ENCODE measurements around the gene STRC.
"Not testable (repeated sequence)": the region's sequence is repeated elsewhere in the genome, so short reads cannot be mapped to it uniquely, and the experiment has no call there.

STRC gene

DNA sequence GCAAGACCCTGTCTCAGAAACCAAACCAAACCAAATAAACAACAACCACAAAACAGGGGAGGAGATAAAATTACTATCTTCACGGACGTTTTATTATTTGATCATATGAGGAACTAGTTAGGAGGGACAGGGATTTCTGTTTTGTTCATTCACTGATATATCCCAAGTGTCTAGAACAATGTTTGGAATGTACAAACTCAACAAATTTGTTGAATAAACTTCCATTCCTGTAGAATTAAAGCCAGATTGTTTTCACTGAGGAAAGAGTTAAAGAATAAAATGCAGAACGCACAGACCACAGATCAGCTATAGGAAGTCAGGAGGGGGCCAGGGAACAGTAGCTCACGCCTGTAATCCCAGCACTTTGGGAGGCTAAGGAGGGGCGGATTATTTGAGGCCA is 6.5 kb upstream of the STRC start:
- Histone ChIP-seq H3K27me3 (peaks cover 0 to 9% of the 10 kb centered on the region in 2 donors), H3K4me3 (no peak overlapping the region), H3K27ac (no peak overlapping the region), H3K9me3 (no peaks in the 10 kb centered on the region), H3K36me3 (no peaks in the 10 kb centered on the region), H3K4me1 (no peaks in the 10 kb centered on the region)
- intact Hi-C loops (cut with DNase I; ENCODE audit: low total_unique reads): no loop called here
- TF ChIP-seq, protein P1, sequence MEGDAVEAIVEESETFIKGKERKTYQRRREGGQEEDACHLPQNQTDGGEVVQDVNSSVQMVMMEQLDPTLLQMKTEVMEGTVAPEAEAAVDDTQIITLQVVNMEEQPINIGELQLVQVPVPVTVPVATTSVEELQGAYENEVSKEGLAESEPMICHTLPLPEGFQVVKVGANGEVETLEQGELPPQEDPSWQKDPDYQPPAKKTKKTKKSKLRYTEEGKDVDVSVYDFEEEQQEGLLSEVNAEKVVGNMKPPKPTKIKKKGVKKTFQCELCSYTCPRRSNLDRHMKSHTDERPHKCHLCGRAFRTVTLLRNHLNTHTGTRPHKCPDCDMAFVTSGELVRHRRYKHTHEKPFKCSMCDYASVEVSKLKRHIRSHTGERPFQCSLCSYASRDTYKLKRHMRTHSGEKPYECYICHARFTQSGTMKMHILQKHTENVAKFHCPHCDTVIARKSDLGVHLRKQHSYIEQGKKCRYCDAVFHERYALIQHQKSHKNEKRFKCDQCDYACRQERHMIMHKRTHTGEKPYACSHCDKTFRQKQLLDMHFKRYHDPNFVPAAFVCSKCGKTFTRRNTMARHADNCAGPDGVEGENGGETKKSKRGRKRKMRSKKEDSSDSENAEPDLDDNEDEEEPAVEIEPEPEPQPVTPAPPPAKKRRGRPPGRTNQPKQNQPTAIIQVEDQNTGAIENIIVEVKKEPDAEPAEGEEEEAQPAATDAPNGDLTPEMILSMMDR (IDR thresholded peaks at IDR 0.05): no peak
- no peak for DNase-seq

DNA sequence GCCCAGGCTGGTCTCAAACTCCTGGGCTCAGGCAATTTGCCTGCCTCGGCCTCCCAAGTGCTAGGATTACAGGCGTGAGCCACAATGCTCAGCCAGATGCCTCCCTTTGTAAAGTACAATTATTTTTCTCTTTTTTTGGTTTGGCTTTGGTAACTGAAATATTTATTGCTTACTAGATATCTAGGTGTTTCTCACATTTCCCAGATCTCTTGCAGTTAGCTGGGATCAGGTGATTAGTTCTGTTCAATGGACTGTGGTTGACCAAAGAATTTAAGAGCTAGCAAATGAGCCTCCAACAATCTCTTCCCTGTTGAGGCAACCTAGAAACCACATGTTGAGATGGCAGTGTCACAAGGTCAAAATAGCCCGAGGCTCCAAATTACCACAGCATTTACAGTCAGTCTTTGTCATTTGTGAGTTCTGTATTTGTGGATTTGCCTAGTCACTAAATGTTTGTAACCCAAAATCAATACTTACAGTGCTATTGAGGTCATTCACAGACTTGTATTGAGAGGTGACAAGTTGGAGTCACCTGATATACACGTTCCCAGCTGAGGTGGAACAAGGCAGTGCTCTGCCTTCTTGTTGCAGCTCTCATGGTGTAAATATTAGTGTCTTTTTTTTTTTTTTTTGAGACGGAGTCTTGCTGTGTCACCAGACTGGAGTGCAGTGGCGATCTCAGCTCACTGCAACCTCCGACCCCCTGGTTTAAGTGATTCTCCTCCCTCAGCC is 3.6 kb upstream of the STRC start:
- intact Hi-C loops (cut with DNase I; ENCODE audit: low total_unique reads); H3K4me1 ChIP-seq; H3K4me3 ChIP-seq; DNase-seq; H3K9me3 ChIP-seq; H3K27ac ChIP-seq; H3K36me3 ChIP-seq: not testable (repeated sequence)
- peaks cover 0 to 16% of the 10 kb centered on the region in 2 donors for H3K27me3 ChIP-seq

DNA sequence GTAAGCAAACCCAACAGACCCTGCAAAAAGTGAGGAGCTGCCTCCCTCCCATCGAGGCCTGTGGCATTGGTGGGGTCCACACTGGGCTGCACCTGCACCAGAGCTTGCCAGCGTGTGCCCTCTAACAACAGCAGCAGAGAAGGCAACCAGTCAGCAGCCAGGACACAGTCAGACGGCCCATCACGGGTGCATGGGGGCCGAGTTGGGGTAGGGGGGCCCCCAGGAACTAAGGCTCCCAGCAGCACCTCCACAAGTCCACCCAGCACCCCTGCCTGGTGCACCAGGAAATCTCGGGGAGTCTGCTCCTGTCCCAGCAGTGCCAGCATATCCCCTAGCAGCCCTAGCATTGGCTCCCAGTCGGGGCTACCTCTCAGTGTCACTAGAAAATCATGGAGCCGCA is 850 bp downstream of the STRC start:
- intact Hi-C loops (cut with DNase I; ENCODE audit: low total_unique reads); DNase-seq; H3K9me3 ChIP-seq; H3K4me1 ChIP-seq; H3K36me3 ChIP-seq; H3K4me3 ChIP-seq; H3K27ac ChIP-seq: not testable (repeated sequence)
- peaks cover 0 to 10% of the 10 kb centered on the region in 2 donors for H3K27me3 ChIP-seq

DNA sequence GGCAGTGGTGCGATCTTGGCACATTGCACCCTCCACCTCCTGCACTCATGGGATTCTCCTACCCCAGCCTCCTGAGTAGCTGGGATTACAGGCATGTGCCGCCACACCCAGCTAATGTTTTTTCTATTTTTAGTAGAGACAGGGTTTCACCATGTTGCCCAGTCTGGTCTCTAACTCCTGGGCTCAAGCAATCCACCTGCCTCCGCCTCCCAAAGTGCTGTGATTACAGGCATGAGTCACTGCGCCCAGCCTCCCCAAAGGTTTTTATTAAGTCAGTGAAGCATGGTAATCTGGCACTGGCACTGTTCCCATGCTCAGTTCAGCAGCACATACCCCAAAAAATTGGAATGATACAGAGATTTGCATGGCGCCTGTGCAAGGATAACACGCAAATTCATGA is 16.4 kb downstream of the STRC start:
- H3K4me3 ChIP-seq; H3K4me1 ChIP-seq; H3K27ac ChIP-seq; intact Hi-C loops (cut with DNase I; ENCODE audit: low total_unique reads); H3K36me3 ChIP-seq; H3K27me3 ChIP-seq; DNase-seq; H3K9me3 ChIP-seq: not testable (repeated sequence)

DNA sequence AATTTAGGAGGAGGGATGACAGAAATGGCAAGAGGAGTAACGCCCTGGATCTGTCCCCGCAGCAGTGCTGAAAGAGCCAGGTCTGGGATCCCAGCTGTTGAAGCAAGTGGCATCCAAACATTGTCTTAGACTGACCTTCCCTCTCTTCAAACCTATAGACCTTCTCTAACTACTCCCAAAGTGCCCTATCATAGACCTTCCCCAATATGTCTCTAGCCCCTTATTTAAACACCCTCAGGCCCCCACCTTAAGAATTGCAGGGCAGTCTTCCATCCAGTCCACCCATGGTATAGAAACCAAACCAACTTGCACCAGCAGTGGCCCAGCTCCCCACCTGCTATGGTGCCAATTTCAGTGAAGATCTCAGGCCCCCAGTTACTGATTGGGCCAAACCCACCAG is 18.4 kb downstream of the STRC start:
- H3K4me3 ChIP-seq; H3K27ac ChIP-seq; H3K36me3 ChIP-seq; H3K9me3 ChIP-seq; H3K27me3 ChIP-seq; H3K4me1 ChIP-seq; intact Hi-C loops (cut with DNase I; ENCODE audit: low total_unique reads); DNase-seq: not testable (repeated sequence)

DNA sequence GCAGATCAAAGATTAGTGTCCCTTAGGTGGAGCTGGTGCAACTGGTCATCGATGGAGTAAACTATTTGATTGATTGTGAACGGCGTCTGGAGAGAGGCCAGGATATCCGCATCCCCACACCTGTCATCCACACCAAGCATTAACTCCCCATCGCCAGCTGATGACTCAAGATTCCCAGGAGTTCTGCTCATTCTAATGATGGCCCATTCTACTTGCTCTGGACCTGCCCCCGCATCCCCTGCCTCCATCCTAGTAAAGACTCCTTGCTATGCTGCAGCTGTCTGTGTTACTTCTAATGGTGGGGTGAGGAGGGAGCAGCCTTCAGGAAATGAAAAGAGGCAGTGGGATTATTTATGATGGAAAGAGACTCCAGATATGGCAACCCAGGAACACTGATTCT is 19.5 kb downstream of the STRC start:
- H3K27me3 ChIP-seq; H3K27ac ChIP-seq; H3K36me3 ChIP-seq; DNase-seq; H3K9me3 ChIP-seq; H3K4me3 ChIP-seq; H3K4me1 ChIP-seq; intact Hi-C loops (cut with DNase I; ENCODE audit: low total_unique reads): not testable (repeated sequence)

DNA sequence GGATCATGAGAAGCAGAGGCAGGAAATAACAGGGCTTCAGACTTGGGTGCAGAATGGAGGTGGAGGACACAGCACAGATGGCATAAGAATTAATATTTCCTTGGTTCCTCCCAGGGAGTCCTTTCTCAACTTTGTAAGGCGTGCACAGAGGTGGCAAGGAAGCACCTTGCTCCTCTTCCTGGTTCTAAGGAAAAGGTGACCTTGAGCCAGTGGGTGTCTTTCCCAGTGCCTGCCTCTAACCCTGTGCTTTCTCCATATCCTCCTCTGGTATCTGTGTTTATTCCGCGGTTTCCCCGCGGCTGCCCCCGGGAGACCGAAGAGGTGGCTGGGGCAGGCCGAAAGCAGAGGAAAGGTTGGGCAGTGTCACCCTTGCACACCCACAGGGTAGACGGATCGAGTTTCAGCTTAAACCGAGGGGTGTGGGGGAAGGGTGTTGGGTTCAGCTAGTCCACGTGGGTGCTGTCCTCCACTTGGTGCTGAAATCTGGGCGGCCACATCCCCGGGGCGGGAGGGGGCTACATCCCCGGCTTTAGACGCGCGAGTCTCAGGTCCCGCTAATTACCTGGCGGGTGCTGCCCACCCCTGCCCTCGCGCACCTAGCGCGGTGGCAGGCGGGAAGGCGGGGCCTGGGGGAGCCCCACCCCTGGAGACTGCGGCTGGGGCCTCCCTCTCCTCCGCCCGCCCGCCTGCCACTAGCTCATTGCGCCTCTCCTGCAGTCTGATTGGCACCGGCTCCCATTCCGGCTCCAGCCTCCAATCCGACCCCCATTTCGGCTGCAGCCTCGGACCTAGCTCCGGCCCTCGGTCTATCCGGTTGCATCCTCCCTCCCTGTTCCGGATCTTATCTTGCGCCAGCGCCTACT is 25.0 kb downstream of the STRC start, which contains the start of gene CKMT1B:
Gene CKMT1B, plus strand, starts transcription at position 700 of the 863 bp plus-strand sequence. CDS start 192 bp downstream, outside the sequence.
- intact Hi-C loops (cut with DNase I; ENCODE audit: low total_unique reads); DNase-seq: not testable (repeated sequence)

DNA sequence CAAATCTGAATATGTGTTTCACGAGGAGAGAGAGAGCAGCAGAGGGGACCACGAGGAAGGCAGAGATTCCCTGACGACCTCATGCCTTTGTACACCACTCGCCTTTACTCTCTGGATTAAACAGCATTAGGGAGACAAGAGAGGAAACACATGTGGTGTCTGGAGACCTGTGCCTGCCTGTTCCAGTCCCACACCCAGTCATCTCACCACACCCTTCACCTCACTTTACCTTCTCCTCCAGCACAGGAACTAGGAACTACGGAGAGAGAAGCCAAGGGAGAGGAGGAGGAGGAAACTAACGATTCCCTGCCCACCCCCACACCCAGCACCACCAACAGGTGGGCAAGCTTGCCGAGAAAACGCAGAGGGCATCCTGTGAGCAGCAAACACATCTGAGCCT is 25.8 kb downstream of the STRC start:
- H3K4me1 ChIP-seq; DNase-seq; H3K4me3 ChIP-seq; H3K9me3 ChIP-seq; H3K36me3 ChIP-seq; intact Hi-C loops (cut with DNase I; ENCODE audit: low total_unique reads); H3K27ac ChIP-seq; H3K27me3 ChIP-seq: not testable (repeated sequence)

More for the DNA sequence above, 25.0 kb downstream of the STRC start, which contains the start of gene CKMT1B:
- not testable (repeated sequence) for H3K9me3 ChIP-seq, H3K27me3 ChIP-seq, H3K4me3 ChIP-seq, H3K27ac ChIP-seq, H3K4me1 ChIP-seq, H3K36me3 ChIP-seq

DNA sequence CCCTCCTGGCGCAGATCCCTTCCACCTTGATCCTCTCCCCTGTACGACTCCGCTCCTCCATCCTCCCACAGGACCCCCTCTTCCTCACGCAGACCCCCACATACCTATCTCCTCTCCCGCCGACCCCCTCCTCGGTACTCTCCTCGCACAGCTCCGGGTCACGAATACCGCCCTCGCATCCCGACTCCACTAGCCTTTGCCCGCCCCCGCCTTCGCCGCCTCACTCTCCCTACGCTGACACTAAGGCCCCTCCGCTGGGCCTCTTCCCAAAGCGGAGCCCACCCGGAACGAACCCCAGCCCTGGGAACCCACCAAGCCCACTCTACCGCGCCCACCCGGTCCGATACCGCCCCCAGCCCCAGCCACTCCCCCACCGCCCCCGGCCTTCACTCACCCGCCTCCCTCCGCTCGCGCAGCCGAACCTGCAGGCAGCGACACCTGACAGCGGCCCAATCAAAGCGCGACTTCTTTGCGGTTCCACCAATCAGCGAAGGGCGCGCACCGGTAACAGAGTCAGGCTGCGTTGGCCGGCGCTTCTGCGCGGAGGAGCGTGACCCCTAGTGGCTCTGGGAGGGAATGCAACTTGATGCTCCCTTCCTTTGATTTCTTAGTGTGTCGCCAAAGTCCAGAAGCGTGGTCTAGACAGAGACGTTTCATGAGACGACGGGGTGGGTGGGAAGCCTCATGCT is 28.7 kb downstream of the STRC start, which contains the start of gene PPIP5K1:
Gene PPIP5K1, minus strand, starts transcription at position 431 of the 689 bp plus-strand sequence. CDS start 5,704 bp downstream, outside the sequence.
- DNase-seq; intact Hi-C loops (cut with DNase I; ENCODE audit: low total_unique reads); H3K4me3 ChIP-seq; H3K27ac ChIP-seq; H3K9me3 ChIP-seq; H3K36me3 ChIP-seq; H3K4me1 ChIP-seq; H3K27me3 ChIP-seq: not testable (repeated sequence)

DNA sequence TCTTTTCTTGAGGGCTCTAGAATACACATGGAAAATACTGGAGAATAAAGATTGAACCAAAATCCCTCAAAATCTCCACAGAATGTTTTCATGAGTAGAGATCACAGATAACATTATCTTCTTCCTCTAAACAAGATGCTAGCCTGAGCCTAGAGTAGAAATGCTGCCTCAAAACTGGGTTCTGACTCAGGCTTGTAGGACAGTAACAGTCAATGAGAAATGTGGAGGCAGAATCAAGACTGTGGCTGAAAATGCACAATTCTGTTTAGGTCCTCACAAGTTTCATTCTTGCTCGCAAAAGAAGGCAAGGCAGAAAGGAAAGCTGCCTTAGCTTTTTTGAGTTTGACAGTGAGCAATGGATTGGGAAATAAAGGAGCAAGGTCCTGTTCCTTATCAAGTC is 44.0 kb downstream of the STRC start:
- H3K27me3 ChIP-seq; H3K4me3 ChIP-seq; H3K36me3 ChIP-seq; H3K4me1 ChIP-seq; H3K27ac ChIP-seq; H3K9me3 ChIP-seq; DNase-seq; intact Hi-C loops (cut with DNase I; ENCODE audit: low total_unique reads): not testable (repeated sequence)

DNA sequence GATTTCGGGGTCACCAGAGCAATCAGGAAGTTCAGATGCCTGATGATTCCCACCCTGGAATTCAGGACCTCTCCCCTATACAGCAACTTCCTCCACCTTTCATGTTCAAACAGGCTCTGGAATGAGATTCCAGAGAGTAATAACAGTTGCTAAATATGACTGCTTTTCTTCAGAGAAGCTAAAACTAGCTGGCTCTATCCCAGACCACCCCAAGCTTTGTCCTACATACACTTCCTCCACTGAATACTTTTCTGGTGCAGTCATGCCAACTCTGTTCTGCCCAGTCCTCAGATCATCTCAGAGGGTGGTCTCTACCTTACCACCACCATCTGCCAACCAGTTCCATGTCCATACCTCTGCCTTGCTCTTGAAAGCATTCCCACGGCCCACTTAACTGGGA is 52.0 kb downstream of the STRC start:
- H3K27ac ChIP-seq, H3K36me3 ChIP-seq: not testable (repeated sequence)

DNA sequence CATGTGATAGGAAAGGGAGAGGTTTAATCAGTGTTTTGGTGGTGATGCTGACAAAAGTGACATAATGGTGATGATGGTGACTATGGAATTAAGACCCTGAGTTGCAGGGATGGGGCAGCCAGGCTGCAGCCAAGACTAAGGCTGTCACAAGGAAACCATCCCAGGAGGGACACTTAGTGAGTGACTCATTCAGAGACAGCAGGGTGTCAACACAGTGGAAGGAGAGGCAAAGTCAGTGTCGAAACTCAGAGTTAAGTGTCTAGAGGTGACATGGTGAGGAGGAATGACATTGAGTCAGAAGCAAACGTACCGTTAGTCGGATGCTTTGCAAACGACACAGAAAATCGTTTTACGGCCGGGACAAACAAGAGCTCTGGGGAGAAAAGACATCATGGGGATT is 54.8 kb downstream of the STRC start:
- H3K36me3 ChIP-seq; H3K4me3 ChIP-seq; H3K27ac ChIP-seq; H3K27me3 ChIP-seq; DNase-seq; H3K4me1 ChIP-seq; H3K9me3 ChIP-seq; intact Hi-C loops (cut with DNase I; ENCODE audit: low total_unique reads): not testable (repeated sequence)

More for the DNA sequence above, 52.0 kb downstream of the STRC start:
- H3K4me3 ChIP-seq; H3K27me3 ChIP-seq; intact Hi-C loops (cut with DNase I; ENCODE audit: low total_unique reads); DNase-seq; H3K9me3 ChIP-seq; H3K4me1 ChIP-seq: not testable (repeated sequence)
